OCI-LY7 (cell line): Measurements from ENCODE around the gene CASK. TPM values are rescaled to one million over a fixed set of nuclear protein-coding genes. Genes with fewer than 3 reads are reported as not detected.

Source experiments
- BruUV-seq: library from RNA; stranded (reverse); fragments of 400-500 nt; replicated peaks from 2 replicates; lab custom pipeline; 2021; lab: Mats Ljungman, UMichigan
- CTCF ChIA-PET: fragments of 300-600 bp; sonication (Branson Sonifier 250); formaldehyde crosslinking; loops from one replicate; lab custom pipeline; 2022; ENCODE audit warnings: antibody characterized with exemption; ENCODE audit not compliant: unreplicated experiment; lab: Charles Lee
- POLR2A ChIA-PET: fragments of 300-600 bp; sonication (Branson Sonifier 250); formaldehyde crosslinking; loops from one replicate; lab custom pipeline; 2022; ENCODE audit warnings: antibody characterized with exemption; lab: Charles Lee
- DNase-seq: peaks from one replicate; pipeline ENCODE4 v3.0.0-alpha.2; 2015; ENCODE audit warnings: low spot score
- H2AFZ ChIP-seq: fragments of 200-600 bp; sonication (generic), shearing (Covaris generic); 2 replicates; pipeline ENCODE4 v1.6.1; 2014; ENCODE audit warnings: mild to moderate bottlenecking, antibody characterized with exemption, low read length, moderate library complexity
- H3K27ac ChIP-seq: fragments of 200-600 bp; sonication (generic); 2 replicates; pipeline ENCODE4 v1.5.1; 2014; ENCODE audit warnings: mixed run types, low read depth, mild to moderate bottlenecking, moderate library complexity, low read length, inconsistent platforms; ENCODE audit not compliant: poor library complexity, severe bottlenecking
- H3K36me3 ChIP-seq: fragments of 200-600 bp; sonication (generic); 2 replicates; pipeline ENCODE4 v1.6.1; 2014; ENCODE audit warnings: mild to moderate bottlenecking, antibody characterized with exemption, low read length, moderate library complexity, mixed read lengths; ENCODE audit not compliant: insufficient read depth
- H3K4me1 ChIP-seq: fragments of 200-600 bp; sonication (generic); 2 replicates; pipeline ENCODE4 v1.5.1; 2014; ENCODE audit warnings: mild to moderate bottlenecking, low read length; ENCODE audit not compliant: insufficient read depth, poor library complexity, severe bottlenecking
- H3K4me2 ChIP-seq: fragments of 200-600 bp; sonication (generic); 2 replicates; pipeline ENCODE4 v1.6.1; 2014; ENCODE audit warnings: mild to moderate bottlenecking, low read length
- H3K4me3 ChIP-seq: fragments of 200-600 bp; sonication (generic); 2 replicates; pipeline ENCODE4 v1.5.1; 2014; ENCODE audit warnings: mild to moderate bottlenecking, low read depth, low read length; ENCODE audit not compliant: poor library complexity, severe bottlenecking
- H3K79me2 ChIP-seq: fragments of 200-600 bp; sonication (generic); 2 replicates; pipeline ENCODE4 v1.6.1; 2016; ENCODE audit warnings: low read depth, mild to moderate bottlenecking, low read length, moderate library complexity, mixed read lengths; ENCODE audit not compliant: insufficient read depth
- H3K9me2 ChIP-seq: fragments of 200-600 bp; sonication (generic); 2 replicates; pipeline ENCODE4 v1.6.1; 2016; ENCODE audit warnings: mild to moderate bottlenecking, low read length, mixed read lengths; ENCODE audit not compliant: insufficient read depth
- H3K9me3 ChIP-seq: fragments of 200-600 bp; sonication (generic); 2 replicates; pipeline ENCODE4 v1.6.1; 2014; ENCODE audit warnings: mild to moderate bottlenecking, mixed run types, low read length, mixed read lengths
- H4K20me1 ChIP-seq: fragments of 200-600 bp; sonication (generic); 2 replicates; pipeline ENCODE4 v1.6.1; 2014; ENCODE audit warnings: mild to moderate bottlenecking, antibody characterized with exemption, low read length, moderate library complexity, mixed read lengths; ENCODE audit not compliant: insufficient read depth
- EZH2phosphoT487 ChIP-seq: fragments of 200-600 bp; sonication (generic); IDR thresholded peaks from 2 replicates; pipeline ENCODE4 v1.6.1; 2018; ENCODE audit warnings: low read depth, borderline replicate concordance, mild to moderate bottlenecking, mixed run types, antibody characterized with exemption, low read length, moderate library complexity, mixed read lengths
- intact Hi-C: fragments of 100-400 bp; cut with micrococcal nuclease; formaldehyde crosslinking; loops from one replicate; pipeline ENCODE4 v1.10.0; 2022; ENCODE audit not compliant: unreplicated experiment
- total RNA-seq, 2 experiments: library from RNA; depleted of rRNA in 1 of 2; stranded (reverse); fragments of >200 nt in 1 of 2; shearing (Covaris generic) in 1 of 2; gene quantifications; 2 replicates each; pipeline ENCODE4 v1.2.3, GENCODE V29; 2014 to 2022
- TF ChIP-seq, protein P1 (sequence below): fragments of 200-600 bp; sonication (generic); conservative IDR thresholded peaks from 2 replicates; pipeline ENCODE4 v1.5.1; 2014; ENCODE audit warnings: mild to moderate bottlenecking, antibody characterized with exemption, low read length, moderate library complexity, mixed read lengths

The CASK gene
- total RNA-seq, 2 experiments from 2014 or later = 18.6 to 29.4 TPM

DNA sequence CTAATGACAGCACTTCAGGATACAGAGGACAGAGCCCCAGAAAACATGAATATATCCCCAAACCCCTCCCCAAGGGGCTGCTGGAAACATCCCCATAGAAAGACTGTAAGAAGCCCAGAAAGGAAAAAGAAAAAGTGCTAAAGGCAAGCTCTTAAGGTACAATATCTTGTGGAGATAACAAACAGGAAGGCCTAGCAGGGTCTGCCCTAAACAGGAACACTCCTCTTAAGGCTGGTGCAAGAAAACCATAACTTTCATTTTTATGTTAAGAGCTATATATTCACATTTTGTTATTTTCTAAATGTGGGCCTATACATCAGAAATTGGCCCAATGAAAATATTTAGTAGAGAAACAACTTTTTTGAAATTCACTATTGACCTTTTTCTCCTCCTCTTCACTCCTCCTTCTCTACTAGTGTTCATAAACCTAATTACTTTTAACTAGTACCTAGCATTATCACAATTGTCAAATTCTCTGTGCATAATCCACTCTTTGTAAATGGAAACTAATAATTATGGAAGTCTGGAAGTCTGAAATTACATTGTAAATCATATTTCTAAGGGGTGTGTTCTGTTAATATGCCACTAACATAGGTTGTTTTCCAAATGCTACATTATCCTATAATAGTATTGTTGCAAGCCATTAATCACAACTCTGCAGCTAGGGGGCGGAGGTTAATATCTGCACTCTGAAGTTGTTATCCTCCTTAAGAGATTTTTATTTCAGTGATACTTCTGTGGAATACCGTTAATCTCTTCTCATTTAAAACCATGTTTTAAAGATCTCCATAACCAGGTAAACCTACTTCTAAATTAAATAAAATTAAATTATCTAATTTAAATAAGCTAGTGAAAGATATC is 59.8 kb downstream of the CASK start:
- H2AFZ ChIP-seq = no peak overlapping the region
- H3K79me2 ChIP-seq = peaks cover 8% of the 10 kb centered on the region; the same call in 1 of the 2 replicates
- H3K4me1 ChIP-seq = no peaks in the 10 kb centered on the region
- no peaks in the 10 kb centered on the region for H3K9me2 ChIP-seq
- H3K27ac ChIP-seq = no peak overlapping the region
- intact Hi-C loops = no loop called here
- no peak overlapping the region for H3K4me2 ChIP-seq
- POLR2A ChIA-PET = interaction anchor here (0.6 to 1.1 kb wide), 3 partner anchors 12 to 72 kb away, joined by 3 to 4 read pairs (median 3); no protein-coding TSS in a partner anchor
- CTCF ChIA-PET = no interaction called here
- TF ChIP-seq EZH2phosphoT487 = no peak
- TF ChIP-seq, protein P1, sequence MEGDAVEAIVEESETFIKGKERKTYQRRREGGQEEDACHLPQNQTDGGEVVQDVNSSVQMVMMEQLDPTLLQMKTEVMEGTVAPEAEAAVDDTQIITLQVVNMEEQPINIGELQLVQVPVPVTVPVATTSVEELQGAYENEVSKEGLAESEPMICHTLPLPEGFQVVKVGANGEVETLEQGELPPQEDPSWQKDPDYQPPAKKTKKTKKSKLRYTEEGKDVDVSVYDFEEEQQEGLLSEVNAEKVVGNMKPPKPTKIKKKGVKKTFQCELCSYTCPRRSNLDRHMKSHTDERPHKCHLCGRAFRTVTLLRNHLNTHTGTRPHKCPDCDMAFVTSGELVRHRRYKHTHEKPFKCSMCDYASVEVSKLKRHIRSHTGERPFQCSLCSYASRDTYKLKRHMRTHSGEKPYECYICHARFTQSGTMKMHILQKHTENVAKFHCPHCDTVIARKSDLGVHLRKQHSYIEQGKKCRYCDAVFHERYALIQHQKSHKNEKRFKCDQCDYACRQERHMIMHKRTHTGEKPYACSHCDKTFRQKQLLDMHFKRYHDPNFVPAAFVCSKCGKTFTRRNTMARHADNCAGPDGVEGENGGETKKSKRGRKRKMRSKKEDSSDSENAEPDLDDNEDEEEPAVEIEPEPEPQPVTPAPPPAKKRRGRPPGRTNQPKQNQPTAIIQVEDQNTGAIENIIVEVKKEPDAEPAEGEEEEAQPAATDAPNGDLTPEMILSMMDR = peak; percentile 67
- BruUV-seq = no TSS peak
- no peaks in the 10 kb centered on the region for H3K9me3 ChIP-seq
- no peak overlapping the region for H3K4me3 ChIP-seq
- no peaks in the 10 kb centered on the region for H3K36me3 ChIP-seq
- no peaks in the 10 kb centered on the region for H4K20me1 ChIP-seq
- peak; percentile 7 for DNase-seq

DNA sequence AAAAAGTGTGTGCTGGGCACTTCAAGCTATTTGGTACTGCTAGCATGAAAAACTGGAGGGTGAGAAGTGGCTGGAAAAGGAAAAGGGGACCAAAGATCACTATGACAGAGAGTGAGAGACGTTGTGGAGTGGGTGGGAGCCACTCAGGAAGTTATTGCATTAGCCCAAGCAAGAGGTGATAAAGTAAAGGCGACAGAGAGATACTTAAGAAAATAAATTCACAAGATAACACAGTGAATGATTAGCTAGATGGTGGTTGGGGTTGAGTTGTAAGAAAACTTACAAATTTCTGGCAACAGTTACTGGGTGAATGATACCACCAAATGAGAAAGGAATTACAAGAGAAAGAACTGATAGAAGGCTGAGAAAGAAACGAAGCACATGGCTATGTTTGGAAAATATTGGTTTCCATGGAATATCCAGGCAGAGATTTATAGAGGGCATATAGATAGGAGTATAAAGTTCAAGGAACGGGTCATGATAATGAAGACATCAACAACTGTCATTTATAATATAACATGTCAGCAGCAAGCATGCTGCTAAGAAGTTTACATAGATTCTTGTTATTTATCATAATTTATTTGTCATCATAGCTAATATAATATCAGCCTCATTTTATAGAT is 60.7 kb downstream of the CASK start:
- Histone ChIP-seq H3K27ac (no peak overlapping the region), H3K4me1 (no peaks in the 10 kb centered on the region), H3K36me3 (no peaks in the 10 kb centered on the region), H3K9me3 (no peaks in the 10 kb centered on the region), H3K4me2 (no peak overlapping the region), H3K79me2 (peaks cover 8% of the 10 kb centered on the region; the same call in 1 of the 2 replicates), H3K4me3 (no peak overlapping the region), H2AFZ (no peak overlapping the region), H3K9me2 (no peaks in the 10 kb centered on the region), H4K20me1 (no peaks in the 10 kb centered on the region)
- DNase-seq = no peak
- BruUV-seq = no TSS peak
- no peak for TF ChIP-seq EZH2phosphoT487
- TF ChIP-seq, protein P1 = no peak
- CTCF ChIA-PET = no interaction called here
- POLR2A ChIA-PET = interaction anchor here (0.6 to 0.7 kb wide), 3 partner anchors 25 to 56 kb away, joined by 3 to 4 read pairs (median 3); no protein-coding TSS in a partner anchor
- intact Hi-C loops = no loop called here
